RWPE2 (cell line): Measurements from ENCODE around the gene EYA3.
A peak's percentile ranks its signal among the peaks of the same experiment; 100 is the strongest.

Experiments used
- ATAC-seq: fragments of 200-7000 bp; cut with Tn5 transposase; 3 replicates; pipeline ENCODE4 v1.9.1; 2021; ENCODE audit warnings: low read depth
- DNase-seq: peaks from one replicate; pipeline ENCODE4 v3.0.0-alpha.2; 2020; ENCODE audit warnings: low spot score
- H3K27ac ChIP-seq: fragments of 450-650 bp; 2 replicates; pipeline ENCODE4 v1.5.1; 2017; ENCODE audit warnings: mild to moderate bottlenecking; ENCODE audit not compliant: poor library complexity, severe bottlenecking
- H3K27me3 ChIP-seq: fragments of 250-450 bp; sonication (Bioruptor Pico); 2 replicates; pipeline ENCODE4 v1.5.1; 2021; ENCODE audit warnings: mild to moderate bottlenecking, moderate library complexity; ENCODE audit not compliant: insufficient read depth, poor library complexity, severe bottlenecking
- H3K36me3 ChIP-seq: fragments of 250-450 bp; sonication (Bioruptor Pico); 2 replicates; pipeline ENCODE4 v1.5.1; 2020; ENCODE audit warnings: low read depth, mild to moderate bottlenecking, moderate library complexity
- H3K4me1 ChIP-seq: fragments of 250-450 bp; sonication (Bioruptor Pico); 2 replicates; pipeline ENCODE4 v1.5.1; 2021; ENCODE audit warnings: mild to moderate bottlenecking, moderate library complexity; ENCODE audit not compliant: insufficient read depth, poor library complexity, severe bottlenecking
- H3K4me3 ChIP-seq: fragments of 250-450 bp; sonication (Bioruptor Pico); 2 replicates; pipeline ENCODE4 v1.5.1; 2021; ENCODE audit warnings: mild to moderate bottlenecking, moderate library complexity; ENCODE audit not compliant: severe bottlenecking
- H3K9me3 ChIP-seq: fragments of 250-450 bp; sonication (Bioruptor Pico); 2 replicates; pipeline ENCODE4 v1.5.1; 2021; ENCODE audit warnings: mild to moderate bottlenecking, moderate library complexity; ENCODE audit not compliant: severe bottlenecking
- TF ChIP-seq, protein P1 (sequence below): fragments of 450-650 bp; IDR thresholded peaks from one replicate; pipeline ENCODE4 v1.5.1; 2017; ENCODE audit warnings: mild to moderate bottlenecking, moderate library complexity; ENCODE audit not compliant: poor library complexity, severe bottlenecking

EYA3 gene

DNA sequence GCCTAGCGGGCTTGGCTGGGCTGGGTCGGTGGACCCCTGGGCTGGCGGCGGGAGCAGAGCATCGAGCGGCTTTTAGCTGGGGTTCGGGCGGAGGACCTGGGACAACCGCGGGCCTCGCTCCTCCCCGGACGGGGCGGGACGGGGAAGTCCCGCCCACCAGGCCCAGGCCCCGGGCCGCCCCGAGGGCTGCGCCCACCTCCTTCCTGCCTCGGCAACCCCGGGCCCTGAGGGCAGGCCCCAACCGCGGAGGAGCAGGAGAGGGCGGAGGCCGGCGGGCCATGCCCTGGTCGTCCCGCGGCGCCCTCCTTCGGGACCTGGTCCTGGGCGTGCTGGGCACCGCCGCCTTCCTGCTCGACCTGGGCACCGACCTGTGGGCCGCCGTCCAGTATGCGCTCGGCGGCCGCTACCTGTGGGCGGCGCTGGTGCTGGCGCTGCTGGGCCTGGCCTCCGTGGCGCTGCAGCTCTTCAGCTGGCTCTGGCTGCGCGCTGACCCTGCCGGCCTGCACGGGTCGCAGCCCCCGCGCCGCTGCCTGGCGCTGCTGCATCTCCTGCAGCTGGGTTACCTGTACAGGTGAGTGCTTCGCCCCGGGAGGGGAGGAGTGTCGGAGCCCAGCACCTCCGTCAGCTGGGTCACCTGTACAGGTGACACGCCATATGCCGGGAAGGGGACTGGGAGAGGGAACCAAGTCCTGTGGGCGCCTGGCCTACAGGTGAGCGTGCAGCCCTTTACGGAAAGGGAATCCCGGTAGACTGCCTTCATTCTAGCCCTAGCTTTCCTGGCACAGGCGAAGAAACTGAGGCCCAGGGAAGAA, 128.4 kb downstream of the EYA3 start, which contains the start of gene XKR8:
XKR8 (plus strand) TSS at position 182 of the 812 bp plus-strand sequence; CDS start at position 279, 97 bp downstream.
- DNase-seq = peak; percentile 78
- TF ChIP-seq, protein P1, sequence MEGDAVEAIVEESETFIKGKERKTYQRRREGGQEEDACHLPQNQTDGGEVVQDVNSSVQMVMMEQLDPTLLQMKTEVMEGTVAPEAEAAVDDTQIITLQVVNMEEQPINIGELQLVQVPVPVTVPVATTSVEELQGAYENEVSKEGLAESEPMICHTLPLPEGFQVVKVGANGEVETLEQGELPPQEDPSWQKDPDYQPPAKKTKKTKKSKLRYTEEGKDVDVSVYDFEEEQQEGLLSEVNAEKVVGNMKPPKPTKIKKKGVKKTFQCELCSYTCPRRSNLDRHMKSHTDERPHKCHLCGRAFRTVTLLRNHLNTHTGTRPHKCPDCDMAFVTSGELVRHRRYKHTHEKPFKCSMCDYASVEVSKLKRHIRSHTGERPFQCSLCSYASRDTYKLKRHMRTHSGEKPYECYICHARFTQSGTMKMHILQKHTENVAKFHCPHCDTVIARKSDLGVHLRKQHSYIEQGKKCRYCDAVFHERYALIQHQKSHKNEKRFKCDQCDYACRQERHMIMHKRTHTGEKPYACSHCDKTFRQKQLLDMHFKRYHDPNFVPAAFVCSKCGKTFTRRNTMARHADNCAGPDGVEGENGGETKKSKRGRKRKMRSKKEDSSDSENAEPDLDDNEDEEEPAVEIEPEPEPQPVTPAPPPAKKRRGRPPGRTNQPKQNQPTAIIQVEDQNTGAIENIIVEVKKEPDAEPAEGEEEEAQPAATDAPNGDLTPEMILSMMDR = peak; percentile 62
- no peaks in the 10 kb centered on the region for H3K27me3 ChIP-seq
- no peaks in the 10 kb centered on the region for H3K9me3 ChIP-seq
- peak; percentile 87 for ATAC-seq
- H3K27ac ChIP-seq = peak within 1 kb of the TSS; percentile 61
- no peaks in the 10 kb centered on the region for H3K36me3 ChIP-seq
- H3K4me1 ChIP-seq = peaks cover 7% of the 10 kb centered on the region
- peak within 1 kb of the TSS; percentile 48 for H3K4me3 ChIP-seq

- Histone ChIP-seq H3K27ac (peak overlapping the region; percentile 61), H3K4me1 (peaks cover 7% of the 10 kb centered on the region), H3K9me3 (no peaks in the 10 kb centered on the region), H3K4me3 (no peak overlapping the region), H3K27me3 (no peaks in the 10 kb centered on the region), H3K36me3 (no peaks in the 10 kb centered on the region)
- DNase-seq (no peak), ATAC-seq (no peak)
- TF ChIP-seq, protein P1 = no peak
Observed at GRCh38 chr1:27958513-27958912, 129.9 kb downstream of the EYA3 start.

DNA sequence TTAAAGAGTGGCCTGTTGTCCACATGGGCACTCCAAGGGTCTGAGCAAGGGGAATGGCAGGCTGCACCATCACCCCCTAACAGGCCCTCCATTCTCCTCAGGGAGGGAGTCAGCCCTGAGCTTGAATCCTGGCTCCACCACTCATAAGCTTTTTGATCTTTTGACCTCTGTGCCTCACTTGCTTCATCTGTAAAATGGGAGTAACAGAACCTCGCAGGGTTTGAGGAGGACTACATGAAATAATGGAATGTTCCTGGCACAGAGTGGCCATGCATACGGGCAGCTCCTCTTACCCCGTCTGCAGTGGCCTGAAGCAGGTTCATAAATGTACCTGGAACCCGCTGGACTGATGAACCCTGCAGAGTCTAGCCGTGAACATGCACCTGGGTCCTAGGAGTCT, 130.8 kb downstream of the EYA3 start:
- H3K4me1 ChIP-seq = peaks cover 7% of the 10 kb centered on the region
- H3K27me3 ChIP-seq = no peaks in the 10 kb centered on the region
- no peaks in the 10 kb centered on the region for H3K9me3 ChIP-seq
- H3K27ac ChIP-seq = no peak overlapping the region
- TF ChIP-seq, protein P1 = no peak
- no peak overlapping the region for H3K4me3 ChIP-seq
- H3K36me3 ChIP-seq = no peaks in the 10 kb centered on the region
- no peak for ATAC-seq
- DNase-seq = no peak

- no peaks in the 10 kb centered on the region for H3K36me3 ChIP-seq
- no peaks in the 10 kb centered on the region for H3K9me3 ChIP-seq
- DNase-seq (no peak), ATAC-seq (no peak)
- H3K4me1 ChIP-seq = peaks cover 7% of the 10 kb centered on the region
- TF ChIP-seq, protein P1 = no peak
- no peaks in the 10 kb centered on the region for H3K27me3 ChIP-seq
- no peak overlapping the region for H3K4me3 ChIP-seq
- no peak overlapping the region for H3K27ac ChIP-seq
Observed at GRCh38 chr1:27956761-27957160, 131.6 kb downstream of the EYA3 start.

GRCh38 chr1:27955076-27955475, 133.3 kb downstream of the EYA3 start:
- Histone ChIP-seq H3K9me3 (no peaks in the 10 kb centered on the region), H3K4me3 (no peak overlapping the region), H3K36me3 (no peaks in the 10 kb centered on the region), H3K27ac (no peak overlapping the region), H3K4me1 (no peaks in the 10 kb centered on the region), H3K27me3 (no peaks in the 10 kb centered on the region)
- DNase-seq = no peak
- TF ChIP-seq, protein P1 = no peak
- ATAC-seq = no peak
